Activated T-cell treated with anti-CD3 and anti-CD28 coated beads, Interleukin-2, amount 50 U/mL, for 24 hours (primary cell): Measurements from ENCODE around the gene PLEKHA8.
"Not testable (repeated sequence)": the region's sequence is repeated elsewhere in the genome, so short reads cannot be mapped to it uniquely, and the experiment has no call there.

Experiments
- DNase-seq: peaks from one replicate; pipeline ENCODE4 v3.0.0-alpha.2; 2020
- H3K27ac Mint-ChIP-seq: 2 replicates; pipeline ENCODE4 v1.8.0; 2020; ENCODE audit warnings: mild to moderate bottlenecking, mixed read lengths
- H3K27me3 Mint-ChIP-seq: 2 replicates; pipeline ENCODE4 v1.8.0; 2020; ENCODE audit warnings: mixed read lengths
- H3K36me3 Mint-ChIP-seq: 2 replicates; pipeline ENCODE4 v1.8.0; 2020; ENCODE audit warnings: low read depth, mixed read lengths
- H3K4me1 Mint-ChIP-seq: 2 replicates; pipeline ENCODE4 v1.8.0; 2020; ENCODE audit warnings: low read depth, mixed read lengths
- H3K4me3 Mint-ChIP-seq: 2 replicates; pipeline ENCODE4 v1.8.0; 2020; ENCODE audit warnings: mild to moderate bottlenecking, moderate library complexity, mixed read lengths
- H3K9me3 Mint-ChIP-seq: 2 replicates; pipeline ENCODE4 v1.8.0; 2020; ENCODE audit warnings: mixed read lengths

Gene PLEKHA8

DNA sequence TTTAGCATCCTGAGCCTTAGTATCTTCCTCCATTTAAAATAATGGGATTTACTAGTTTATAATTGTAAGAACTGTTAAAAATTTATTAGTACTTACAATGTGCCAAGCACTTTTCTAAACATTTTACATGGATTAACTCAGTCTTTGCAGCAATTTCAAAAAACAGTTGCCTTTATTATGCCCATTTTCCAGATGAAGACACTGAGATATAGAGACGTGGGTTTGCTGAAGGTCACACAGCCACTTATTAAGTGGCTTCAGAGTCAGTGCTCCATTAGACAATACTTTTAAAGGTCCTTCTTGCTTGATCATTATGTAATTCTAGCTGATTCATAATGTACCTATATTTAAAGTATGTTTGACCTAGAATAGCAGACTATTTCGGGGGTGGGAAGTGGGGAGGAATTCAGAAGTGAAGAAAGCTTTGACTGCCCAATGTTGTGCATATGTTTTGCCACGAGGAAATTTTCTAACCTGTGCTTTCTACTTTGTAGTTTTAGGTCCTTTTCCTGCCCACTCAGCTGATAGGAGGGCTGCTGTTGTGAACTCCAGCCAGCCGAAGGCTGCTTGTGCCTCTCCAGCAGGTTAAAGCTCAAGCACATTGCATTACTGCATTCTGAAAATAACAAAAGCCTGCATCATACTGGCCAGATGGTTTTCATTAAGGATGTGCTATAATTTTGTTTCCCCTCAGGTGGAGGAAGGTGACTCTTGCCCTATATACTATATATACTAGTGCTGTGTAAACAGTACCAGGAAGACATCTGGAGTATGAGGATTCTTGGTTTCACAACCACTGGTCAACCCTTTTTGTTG lies 4.3 kb downstream of the PLEKHA8 start:
- H3K27ac Mint-ChIP-seq, result no peak overlapping the region
- no peaks in the 10 kb centered on the region for H3K27me3 Mint-ChIP-seq
- no peak overlapping the region for H3K4me3 Mint-ChIP-seq
- DNase-seq, result no peak
- H3K36me3 Mint-ChIP-seq, result peaks cover 8% of the 10 kb centered on the region
- no peaks in the 10 kb centered on the region for H3K9me3 Mint-ChIP-seq
- peaks cover 11% of the 10 kb centered on the region for H3K4me1 Mint-ChIP-seq

DNA sequence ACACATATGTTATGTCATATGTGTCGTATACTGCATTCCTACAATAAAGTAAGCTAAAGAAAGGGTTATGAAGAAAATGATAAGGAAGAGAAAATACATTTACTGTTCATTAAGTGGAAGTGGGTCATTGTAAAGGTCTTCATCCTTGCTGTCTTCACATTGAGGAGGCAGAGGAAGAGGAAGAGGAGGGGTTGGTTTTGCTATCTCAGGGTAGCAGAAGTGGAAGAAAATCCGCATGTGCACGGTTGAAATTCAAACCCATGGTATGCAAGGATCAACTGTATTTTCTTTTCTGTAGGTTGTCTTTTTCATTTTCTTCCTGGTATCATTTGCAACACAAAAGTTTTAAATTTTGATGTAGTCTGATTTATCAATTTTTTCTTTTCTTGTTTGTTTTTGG lies 6.3 kb downstream of the PLEKHA8 start:
- H3K27me3 Mint-ChIP-seq, result no peaks in the 10 kb centered on the region
- H3K36me3 Mint-ChIP-seq, result no peaks in the 10 kb centered on the region
- peaks cover 8% of the 10 kb centered on the region for H3K4me1 Mint-ChIP-seq
- H3K27ac Mint-ChIP-seq, result no peak overlapping the region
- no peak overlapping the region for H3K4me3 Mint-ChIP-seq
- no peak for DNase-seq
- no peaks in the 10 kb centered on the region for H3K9me3 Mint-ChIP-seq

GRCh38 chr7:30036220-30036619 lies 8.0 kb downstream of the PLEKHA8 start:
- Mint-ChIP-seq H3K27ac (no peak overlapping the region), H3K4me1 (peaks cover 16% of the 10 kb centered on the region), H3K27me3 (no peaks in the 10 kb centered on the region), H3K9me3 (no peaks in the 10 kb centered on the region), H3K4me3 (no peak overlapping the region), H3K36me3 (no peaks in the 10 kb centered on the region)
- DNase-seq, result no peak

DNA sequence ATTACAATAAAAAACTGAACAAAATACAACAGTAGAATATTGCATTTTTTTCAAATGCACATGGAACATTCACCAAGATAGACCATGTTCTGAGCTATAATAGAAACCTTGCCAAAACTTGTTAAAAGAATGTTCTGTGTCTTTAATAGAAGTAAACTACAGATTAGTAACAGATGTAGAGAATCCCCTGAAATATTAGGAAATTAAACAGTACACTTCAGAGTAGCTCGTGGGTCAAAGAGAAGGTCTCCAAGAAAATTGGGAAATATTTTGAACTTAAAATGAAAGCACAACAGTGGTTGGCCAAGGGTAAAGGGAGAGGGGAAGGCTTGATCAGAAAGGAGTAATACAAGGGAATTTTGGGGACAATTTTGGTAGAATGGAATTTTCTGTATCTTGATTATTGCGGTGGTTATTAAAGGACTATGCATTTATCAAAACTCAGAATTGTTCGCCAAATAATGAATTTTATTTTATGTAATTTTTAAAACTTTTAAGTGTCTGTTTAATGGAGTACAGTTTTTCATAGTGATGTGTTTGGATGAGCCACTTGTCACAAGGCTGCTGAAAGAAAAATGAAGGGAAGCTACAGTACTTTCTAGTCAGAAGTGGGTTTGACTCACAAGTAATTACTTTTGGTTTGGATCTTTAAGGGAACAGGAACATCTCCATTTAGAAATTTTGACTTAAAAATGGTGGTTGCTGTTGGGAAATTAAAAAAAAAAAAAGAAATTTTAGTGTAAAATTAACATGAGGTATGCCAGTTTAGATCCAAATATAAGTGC lies 10.2 kb downstream of the PLEKHA8 start:
- no peak for DNase-seq
- Mint-ChIP-seq H3K9me3 (no peaks in the 10 kb centered on the region), H3K4me3 (no peak overlapping the region), H3K27me3 (no peaks in the 10 kb centered on the region), H3K36me3 (no peaks in the 10 kb centered on the region), H3K27ac (no peak overlapping the region), H3K4me1 (peaks cover 10% of the 10 kb centered on the region)

GRCh38 chr7:30040938-30041337 lies 12.7 kb downstream of the PLEKHA8 start:
- Mint-ChIP-seq H3K36me3 (peaks cover 10% of the 10 kb centered on the region), H3K27ac (no peak overlapping the region), H3K9me3 (no peaks in the 10 kb centered on the region), H3K4me3 (no peak overlapping the region), H3K27me3 (no peaks in the 10 kb centered on the region), H3K4me1 (peaks cover 10% of the 10 kb centered on the region)
- no peak for DNase-seq

- Mint-ChIP-seq H3K4me1 (peaks cover 10% of the 10 kb centered on the region), H3K27ac (no peak overlapping the region), H3K4me3 (no peak overlapping the region), H3K36me3 (peaks cover 18% of the 10 kb centered on the region), H3K27me3 (no peaks in the 10 kb centered on the region), H3K9me3 (no peaks in the 10 kb centered on the region)
- DNase-seq, result no peak
Measured at GRCh38 chr7:30041526-30042269, 13.5 kb downstream of the PLEKHA8 start.

DNA sequence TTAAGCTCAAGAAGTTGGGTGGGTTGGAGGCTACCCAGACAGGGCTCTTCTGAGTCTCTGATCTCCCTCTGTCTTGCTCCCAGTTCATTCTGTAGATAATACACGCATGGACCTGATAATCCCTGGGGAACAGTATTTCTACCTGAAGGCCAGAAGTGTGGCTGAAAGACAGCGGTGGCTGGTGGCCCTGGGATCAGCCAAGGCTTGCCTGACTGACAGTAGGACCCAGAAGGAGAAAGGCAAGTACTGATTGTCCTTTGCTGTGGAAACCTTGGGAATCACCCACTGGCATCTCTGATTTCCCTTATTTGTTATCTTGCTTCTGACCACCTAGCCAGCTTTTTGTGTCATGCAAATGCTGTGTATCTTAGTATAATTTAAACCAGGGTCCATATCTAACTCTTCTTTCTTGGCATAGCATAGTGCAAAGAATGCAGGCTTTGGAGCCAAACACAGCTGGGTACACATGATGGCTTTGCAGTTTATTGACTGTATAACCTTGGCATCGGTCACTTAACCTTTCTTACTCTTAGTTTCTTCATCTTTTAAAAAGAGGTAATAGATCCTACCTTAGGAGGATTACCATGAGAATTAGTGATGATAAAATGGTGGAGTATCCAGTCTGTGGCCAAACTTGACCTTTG lies 18.0 kb downstream of the PLEKHA8 start:
- DNase-seq, result no peak
- Mint-ChIP-seq H3K27me3 (no peaks in the 10 kb centered on the region), H3K9me3 (no peaks in the 10 kb centered on the region), H3K4me1 (no peaks in the 10 kb centered on the region), H3K4me3 (no peak overlapping the region), H3K36me3 (peaks cover 46% of the 10 kb centered on the region), H3K27ac (no peak overlapping the region)

GRCh38 chr7:30047124-30047523 lies 18.9 kb downstream of the PLEKHA8 start:
- Mint-ChIP-seq H3K9me3 (no peaks in the 10 kb centered on the region), H3K27me3 (no peaks in the 10 kb centered on the region), H3K4me1 (no peaks in the 10 kb centered on the region), H3K27ac (no peak overlapping the region), H3K36me3 (peaks cover 49% of the 10 kb centered on the region), H3K4me3 (no peak overlapping the region)
- no peak for DNase-seq

DNA sequence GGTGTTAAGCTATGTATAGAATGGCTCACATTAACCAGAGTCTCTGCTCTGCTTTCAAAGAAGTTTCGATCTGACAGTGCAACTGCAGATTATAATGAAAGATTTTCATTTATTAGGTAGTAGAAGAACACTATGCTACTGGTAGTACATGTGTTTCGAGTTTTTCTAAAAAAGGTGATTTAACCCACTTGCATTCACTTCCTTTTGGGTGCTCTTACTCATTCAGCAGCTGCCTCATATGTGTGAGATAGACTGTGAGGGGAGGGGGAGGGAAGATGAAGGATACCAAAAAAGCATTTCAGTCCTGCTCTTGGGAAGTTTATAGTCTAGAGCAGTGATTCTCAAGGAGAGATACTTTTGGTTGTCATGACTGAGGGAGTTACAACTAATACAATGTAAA lies 20.4 kb downstream of the PLEKHA8 start:
- H3K4me1 Mint-ChIP-seq, result no peaks in the 10 kb centered on the region
- peaks cover 58% of the 10 kb centered on the region for H3K36me3 Mint-ChIP-seq
- no peak for DNase-seq
- H3K27ac Mint-ChIP-seq, result no peak overlapping the region
- H3K27me3 Mint-ChIP-seq, result no peaks in the 10 kb centered on the region
- no peak overlapping the region for H3K4me3 Mint-ChIP-seq
- H3K9me3 Mint-ChIP-seq, result no peaks in the 10 kb centered on the region

DNA sequence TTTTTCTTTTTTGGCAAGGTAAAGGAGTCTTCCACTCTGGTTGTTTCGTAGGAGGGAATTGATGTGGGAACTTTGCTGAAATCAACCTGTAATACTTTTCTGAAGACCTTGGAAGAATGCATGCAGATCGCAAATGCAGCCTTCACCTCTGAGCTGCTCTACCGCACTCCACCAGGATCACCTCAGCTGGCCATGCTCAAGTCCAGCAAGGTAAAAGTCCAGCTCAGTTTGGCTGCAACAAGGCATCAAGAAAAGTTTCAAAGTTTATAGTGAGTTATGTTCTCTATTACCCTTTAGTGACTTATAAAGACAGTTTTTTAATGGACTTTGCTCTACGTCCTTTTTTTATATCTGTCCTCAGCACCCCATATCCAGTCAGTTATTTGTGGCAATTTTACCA lies 21.0 kb downstream of the PLEKHA8 start:
- H3K9me3 Mint-ChIP-seq, result no peaks in the 10 kb centered on the region
- no peaks in the 10 kb centered on the region for H3K27me3 Mint-ChIP-seq
- H3K4me1 Mint-ChIP-seq, result peaks cover 2% of the 10 kb centered on the region
- no peak overlapping the region for H3K4me3 Mint-ChIP-seq
- H3K36me3 Mint-ChIP-seq, result peaks cover 61% of the 10 kb centered on the region
- no peak for DNase-seq
- no peak overlapping the region for H3K27ac Mint-ChIP-seq

GRCh38 chr7:30053068-30053467 lies 24.9 kb downstream of the PLEKHA8 start:
- Mint-ChIP-seq H3K36me3 (peaks cover 52% of the 10 kb centered on the region), H3K27me3 (no peaks in the 10 kb centered on the region), H3K27ac (no peak overlapping the region), H3K9me3 (no peaks in the 10 kb centered on the region), H3K4me3 (no peak overlapping the region), H3K4me1 (peaks cover 2% of the 10 kb centered on the region)
- DNase-seq, result no peak

DNA sequence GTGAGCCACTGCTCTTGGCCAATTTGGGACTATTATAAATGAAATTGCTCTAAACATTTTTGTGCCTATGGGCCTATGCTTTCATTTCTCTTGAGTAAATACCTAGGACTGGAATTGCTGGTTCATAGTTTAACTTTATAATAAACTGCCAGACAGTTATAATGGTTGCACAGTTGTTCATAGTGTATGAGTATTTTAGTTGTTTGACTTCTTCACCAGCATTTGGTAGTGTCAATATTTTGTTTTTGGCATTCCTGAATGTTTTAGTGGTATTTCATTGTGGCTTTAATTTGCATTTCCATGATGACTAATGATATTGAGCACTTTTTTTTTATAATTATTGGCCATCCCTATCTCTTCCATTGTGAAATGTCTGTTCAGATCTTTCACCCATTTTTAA lies 29.5 kb downstream of the PLEKHA8 start:
- peaks cover 38% of the 10 kb centered on the region for H3K36me3 Mint-ChIP-seq
- H3K9me3 Mint-ChIP-seq, result no peaks in the 10 kb centered on the region
- DNase-seq, result no peak
- no peak overlapping the region for H3K4me3 Mint-ChIP-seq
- H3K27me3 Mint-ChIP-seq, result no peaks in the 10 kb centered on the region
- no peak overlapping the region for H3K27ac Mint-ChIP-seq
- peaks cover 10% of the 10 kb centered on the region for H3K4me1 Mint-ChIP-seq

GRCh38 chr7:30061786-30062185 lies 33.6 kb downstream of the PLEKHA8 start:
- H3K4me1 Mint-ChIP-seq, H3K9me3 Mint-ChIP-seq, H3K27me3 Mint-ChIP-seq, H3K4me3 Mint-ChIP-seq, H3K27ac Mint-ChIP-seq: not testable (repeated sequence)
- DNase-seq, result peak; percentile 37
- peaks cover 26% of the 10 kb centered on the region for H3K36me3 Mint-ChIP-seq

DNA sequence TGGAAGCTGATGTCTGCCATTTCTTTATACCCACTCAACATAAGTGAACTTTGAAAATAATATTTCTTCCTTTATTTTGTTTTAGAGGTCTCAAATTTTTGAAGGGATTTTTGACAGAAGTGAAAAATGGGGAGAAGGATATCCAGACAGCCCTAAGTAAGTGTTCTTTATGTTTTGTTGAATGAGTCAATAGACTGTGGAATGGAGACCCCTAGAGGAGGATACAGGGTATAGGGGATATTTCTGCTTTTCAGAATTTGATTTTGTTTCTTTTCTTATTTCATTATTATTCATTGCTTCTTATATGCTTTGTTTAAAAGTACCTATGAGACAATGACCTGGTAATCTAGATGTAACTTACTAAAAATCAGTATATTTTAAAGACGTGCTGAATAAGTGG lies 34.4 kb downstream of the PLEKHA8 start:
- no peak overlapping the region for H3K27ac Mint-ChIP-seq
- no peaks in the 10 kb centered on the region for H3K9me3 Mint-ChIP-seq
- H3K27me3 Mint-ChIP-seq, result no peaks in the 10 kb centered on the region
- peaks cover 22% of the 10 kb centered on the region for H3K36me3 Mint-ChIP-seq
- H3K4me3 Mint-ChIP-seq, result no peak overlapping the region
- H3K4me1 Mint-ChIP-seq, result peaks cover 8% of the 10 kb centered on the region
- DNase-seq, result no peak
